Spleen (tissue), 11 donors: ENCODE data around the gene ABCC3. TPM values are rescaled to one million over a fixed set of nuclear protein-coding genes. Genes with fewer than 3 reads are reported as not detected.
A peak's percentile ranks its signal among the peaks of the same experiment; 100 is the strongest.

Experiments used
- DNase-seq: peaks from one replicate; pipeline ENCODE4 v3.0.0-alpha.2; 2020
- H3K27ac ChIP-seq, 8 donors: fragments of 200-600 bp; sonication (generic) in 7 of 8; 1 replicate in 4 of 8; 2 replicates in 4 of 8; pipeline versions ENCODE4 v1.5.0 to v1.8.0; 2016 to 2021; ENCODE audit warnings: inconsistent platforms in 4 of 8, mild to moderate bottlenecking in 4 of 8, moderate library complexity in 1 of 8
- H3K27me3 ChIP-seq, 7 donors: fragments of 200-600 bp; sonication (generic) in 6 of 7; replicated peaks in 1 of 7; 1 replicate in 4 of 7; 2 replicates in 3 of 7; pipeline versions ENCODE4 v1.5.0 to v1.8.0; 2016 to 2021; ENCODE audit warnings: inconsistent platforms in 3 of 7, mild to moderate bottlenecking in 1 of 7
- H3K36me3 ChIP-seq, 6 donors: fragments of 200-600 bp; sonication (generic) in 5 of 6; 1 replicate in 4 of 6; 2 replicates in 2 of 6; pipeline versions ENCODE4 v1.5.0 to v1.8.0; 2016 to 2021; ENCODE audit warnings: inconsistent platforms in 2 of 6
- H3K4me1 ChIP-seq, 6 donors: fragments of 200-600 bp; sonication (generic) in 5 of 6; 1 replicate in 3 of 6; 2 replicates in 3 of 6; pipeline versions ENCODE4 v1.5.0 to v1.8.0; 2016 to 2021; ENCODE audit warnings: inconsistent platforms in 3 of 6
- H3K4me3 ChIP-seq, 8 donors: fragments of 200-600 bp; sonication (generic) in 7 of 8; 1 replicate in 4 of 8; 2 replicates in 4 of 8; pipeline versions ENCODE4 v1.5.0 to v1.8.0; 2016 to 2021; ENCODE audit warnings: inconsistent platforms in 4 of 8, mild to moderate bottlenecking in 4 of 8, moderate library complexity in 2 of 8
- H3K9me3 ChIP-seq, 8 donors: fragments of 200-600 bp; sonication (generic) in 7 of 8; 1 replicate in 4 of 8; 2 replicates in 4 of 8; pipeline versions ENCODE4 v1.5.0 to v1.8.0; 2016 to 2021; ENCODE audit warnings: inconsistent platforms in 4 of 8
- POLR2A ChIP-seq, 3 donors: fragments of 450-650 bp; IDR thresholded peaks; one replicate each; pipeline ENCODE4 v1.5.1; 2017; ENCODE audit warnings: antibody characterized with exemption in 3 of 3, mild to moderate bottlenecking in 1 of 3
- POLR2AphosphoS5 ChIP-seq, 3 donors: sonication (generic); formaldehyde crosslinking; IDR thresholded peaks; one replicate each; pipeline ENCODE4 v1.5.1; 2017; ENCODE audit warnings: antibody characterized with exemption in 3 of 3
- WGBS, 5 donors: extraction: QIAGEN DNeasy Blood & Tissue Kit in 3 of 5; methylation state at CpG; one replicate each; pipeline versions ENCODE4 v1.1.5 to v1.1.7; 2013 to 2018; 5-methylcytosine and 5-hydroxymethylcytosine counted together
- intact Hi-C: fragments of 100-400 bp; cut with DNase I; formaldehyde crosslinking; loops from one replicate; pipeline ENCODE4 v1.15.0; 2023; ENCODE audit warnings: low total_unique reads
- polyA plus RNA-seq, 3 donors: library from polyadenylated mRNA; stranded (reverse); fragments of 200-250 nt; gene quantifications; one replicate each; pipeline ENCODE4 v1.2.1, GENCODE V29; 2013
- total RNA-seq, 7 donors: library from RNA; depleted of rRNA in 3 of 7; stranded (reverse); fragments of >200 nt in 3 of 7; fragmentation: NEBNext Ultra II Directional in 4 of 7; extraction: Animal tissue kit (Norgen Biotek cat#: 25700) in 4 of 7; gene quantifications; one replicate each; pipeline versions ENCODE4 v1.1.0 to v1.2.1, GENCODE V29; 2016 to 2021
- TF ChIP-seq, protein P1 (sequence below), 11 experiments: fragments of 200-600 bp in 7 of 11; fragments of 450-650 bp in 4 of 11; sonication (generic) in 4 of 11; IDR thresholded peaks in 8 of 11; conservative IDR thresholded peaks in 3 of 11; 1 replicate in 7 of 11; 2 replicates in 4 of 11; pipeline versions ENCODE4 v1.4.0 to v1.8.0; 2016 to 2021; ENCODE audit warnings: antibody characterized with exemption in 11 of 11, inconsistent platforms in 4 of 11, mild to moderate bottlenecking in 1 of 11
- donor health status: healthy with polysubstance abuse.
- donor health status: DM: no; HTN: no; CAD: no; lungs with moderate emphysema.
- donor health status: DM: no; HTN: no; CAD: no.
- donor health status: Bipolar disorder and iron deficiency.
- donor health status: healthy.
- donor health status: DM: no; HTN: no; CAD: no.
- donor health status: DM: yes; HTN: yes; CAD: no.

The ABCC3 gene
- total and polyA plus RNA-seq, 10 donors = 8.6 to 37.1 (median 30.0) TPM

DNA sequence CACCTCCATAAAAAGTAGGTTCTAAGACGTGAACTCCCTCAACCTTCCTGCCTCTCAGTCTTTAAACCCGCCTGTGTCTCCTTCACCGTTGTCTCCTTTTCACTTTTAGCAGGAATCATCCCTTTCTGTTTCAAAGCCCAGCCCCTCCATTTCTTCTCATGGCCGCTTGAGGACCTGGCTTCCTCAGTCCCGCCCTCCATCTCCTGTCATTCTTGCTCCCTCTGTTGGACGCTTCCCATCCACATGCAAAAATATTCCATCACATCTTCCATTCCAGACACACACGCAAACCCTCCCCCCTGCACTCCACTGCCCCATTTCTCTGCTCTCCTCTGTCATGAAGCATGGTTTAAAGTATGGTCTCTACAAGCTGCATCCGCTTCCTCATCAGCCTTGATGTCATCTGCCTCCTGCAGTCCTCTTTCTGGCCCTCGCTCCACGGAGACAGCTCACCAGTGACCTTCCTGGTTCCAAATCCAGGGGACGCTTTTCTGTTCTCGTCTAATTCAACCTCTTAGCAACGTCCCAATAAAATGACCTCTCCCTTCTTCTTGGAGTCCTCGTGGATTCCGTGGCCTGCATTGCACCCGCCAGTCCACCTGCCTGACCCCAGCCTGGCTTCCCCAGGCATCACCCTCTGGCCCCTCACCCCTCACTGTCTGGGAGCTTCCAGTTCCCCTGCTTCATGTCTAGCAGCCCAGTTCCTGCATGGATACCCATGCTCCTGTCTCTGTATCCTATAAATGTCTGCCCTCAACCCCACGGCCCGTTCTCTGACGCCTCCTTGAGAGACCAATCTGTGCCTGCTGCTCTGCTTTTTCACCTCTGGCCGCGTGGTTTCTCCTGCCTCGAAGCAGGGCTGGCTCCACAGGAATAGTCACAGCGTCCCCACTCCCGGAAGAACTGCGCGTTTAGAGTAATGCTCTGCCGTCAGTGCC is 46.9 kb downstream of the ABCC3 start:
- TF ChIP-seq POLR2A (IDR thresholded peaks at IDR 0.05) (no peak), POLR2AphosphoS5 (IDR thresholded peaks at IDR 0.05) (no peak)
- TF ChIP-seq, protein P1, sequence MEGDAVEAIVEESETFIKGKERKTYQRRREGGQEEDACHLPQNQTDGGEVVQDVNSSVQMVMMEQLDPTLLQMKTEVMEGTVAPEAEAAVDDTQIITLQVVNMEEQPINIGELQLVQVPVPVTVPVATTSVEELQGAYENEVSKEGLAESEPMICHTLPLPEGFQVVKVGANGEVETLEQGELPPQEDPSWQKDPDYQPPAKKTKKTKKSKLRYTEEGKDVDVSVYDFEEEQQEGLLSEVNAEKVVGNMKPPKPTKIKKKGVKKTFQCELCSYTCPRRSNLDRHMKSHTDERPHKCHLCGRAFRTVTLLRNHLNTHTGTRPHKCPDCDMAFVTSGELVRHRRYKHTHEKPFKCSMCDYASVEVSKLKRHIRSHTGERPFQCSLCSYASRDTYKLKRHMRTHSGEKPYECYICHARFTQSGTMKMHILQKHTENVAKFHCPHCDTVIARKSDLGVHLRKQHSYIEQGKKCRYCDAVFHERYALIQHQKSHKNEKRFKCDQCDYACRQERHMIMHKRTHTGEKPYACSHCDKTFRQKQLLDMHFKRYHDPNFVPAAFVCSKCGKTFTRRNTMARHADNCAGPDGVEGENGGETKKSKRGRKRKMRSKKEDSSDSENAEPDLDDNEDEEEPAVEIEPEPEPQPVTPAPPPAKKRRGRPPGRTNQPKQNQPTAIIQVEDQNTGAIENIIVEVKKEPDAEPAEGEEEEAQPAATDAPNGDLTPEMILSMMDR (IDR thresholded peaks at IDR 0.05 in 8 of 11, conservative IDR thresholded peaks at IDR 0.05 in 3 of 11) = peak in 9 of 11 experiments; percentile 36 to 85 (median 50)
- Histone ChIP-seq H3K4me1 (peaks cover 0 to 15% (median 8%) of the 10 kb centered on the region in 6 donors), H3K27me3 (peaks cover 0 to 5% (median 0%) of the 10 kb centered on the region in 7 donors), H3K27ac (peak overlapping the region in 4 of 8 donors; percentile 15 to 55 (median 52)), H3K36me3 (no peaks in the 10 kb centered on the region), H3K4me3 (peak overlapping the region in 1 of 8 donors; percentile 4), H3K9me3 (no peaks in the 10 kb centered on the region)
- peak; percentile 54 for DNase-seq
- WGBS, 5 donors = 53 to 57% (median 56%) methylated on average over 27 of the region's 27 CpGs
- intact Hi-C loops = no loop called here

DNA sequence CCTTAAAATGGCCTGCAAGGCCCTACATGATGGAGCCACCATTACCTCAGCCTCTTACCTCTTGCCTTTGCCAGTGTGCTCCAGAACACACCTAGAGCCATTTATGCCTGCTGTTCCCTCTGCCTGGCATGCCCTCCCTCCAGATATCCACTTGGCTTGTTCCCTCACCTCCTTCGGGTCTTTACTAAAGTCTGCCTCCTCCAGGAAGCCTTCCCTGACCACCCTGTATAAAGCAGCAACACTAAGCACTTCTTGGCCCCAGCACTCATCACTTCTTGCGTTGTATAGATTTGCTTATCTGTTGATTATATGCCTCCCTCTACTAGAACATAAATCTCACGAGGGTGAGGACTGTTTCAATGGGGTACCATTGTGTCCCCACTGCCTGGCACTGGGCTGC is 47.8 kb downstream of the ABCC3 start:
- no peaks in the 10 kb centered on the region for H3K9me3 ChIP-seq
- intact Hi-C loops = no loop called here
- peaks cover 0 to 5% (median 0%) of the 10 kb centered on the region in 7 donors for H3K27me3 ChIP-seq
- WGBS, 5 donors = 79 to 92% (median 87%) methylated on average over 3 of the region's 3 CpGs
- H3K4me3 ChIP-seq = no peak overlapping the region
- H3K36me3 ChIP-seq = no peaks in the 10 kb centered on the region
- no peak for TF ChIP-seq POLR2A (IDR thresholded peaks at IDR 0.05)
- TF ChIP-seq, protein P1 (IDR thresholded peaks at IDR 0.05 in 8 of 11, conservative IDR thresholded peaks at IDR 0.05 in 3 of 11) = no peak
- no peak for TF ChIP-seq POLR2AphosphoS5 (IDR thresholded peaks at IDR 0.05)
- DNase-seq = no peak
- H3K4me1 ChIP-seq = peaks cover 0 to 22% (median 8%) of the 10 kb centered on the region in 6 donors
- H3K27ac ChIP-seq = no peak overlapping the region

DNA sequence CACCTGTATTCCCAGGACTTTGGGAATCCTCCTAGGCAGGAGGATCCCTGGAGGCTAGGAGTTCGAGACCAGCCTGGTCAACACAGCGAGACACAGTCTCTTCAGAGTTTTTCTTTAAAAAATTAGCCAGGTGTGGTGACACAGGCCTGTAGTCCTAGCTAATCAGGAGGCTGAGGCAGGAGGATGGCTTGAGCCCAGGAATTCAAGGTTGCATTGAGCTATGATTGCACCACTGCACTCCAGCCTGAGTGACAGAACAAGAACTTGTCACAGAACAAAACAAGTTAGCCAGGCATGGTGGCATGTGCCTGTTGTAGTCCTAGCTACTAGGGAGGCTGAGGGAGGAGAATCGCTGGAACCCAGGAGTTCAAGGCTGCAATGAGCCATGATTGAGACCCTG is 48.3 kb downstream of the ABCC3 start:
- TF ChIP-seq POLR2AphosphoS5 (IDR thresholded peaks at IDR 0.05) = no peak
- TF ChIP-seq POLR2A (IDR thresholded peaks at IDR 0.05) = no peak
- TF ChIP-seq, protein P1 (IDR thresholded peaks at IDR 0.05 in 8 of 11, conservative IDR thresholded peaks at IDR 0.05 in 3 of 11) = no peak
- no peaks in the 10 kb centered on the region for H3K9me3 ChIP-seq
- H3K27ac ChIP-seq = no peak overlapping the region
- intact Hi-C loops = no loop called here
- no peaks in the 10 kb centered on the region for H3K36me3 ChIP-seq
- no peak overlapping the region for H3K4me3 ChIP-seq
- DNase-seq = peak; percentile 7
- peaks cover 0 to 5% (median 0%) of the 10 kb centered on the region in 7 donors for H3K27me3 ChIP-seq
- 88 to 98% (median 92%) methylated on average over 3 of the region's 3 CpGs for WGBS, 5 donors
- H3K4me1 ChIP-seq = peaks cover 0 to 23% (median 8%) of the 10 kb centered on the region in 6 donors
